ENCODE measurements around the gene NDUFS1. TPM values are rescaled to one million over a fixed set of nuclear protein-coding genes. Genes with fewer than 3 reads are reported as not detected.
"Not testable (repeated sequence)": the region's sequence is repeated elsewhere in the genome, so short reads cannot be mapped to it uniquely, and the experiment has no call there.

NDUFS1 gene
- 10 to 100 TPM in 11 of 12 donors, not detected in 1; 42.3 to 92.5 (median 75.4) TPM for polyA plus RNA-seq (ENCODE audit: insufficient read length in 12 of 12)
- long read RNA-seq, donor 1, full-length matches to known transcripts: 9 of 3,857 reads
- long read RNA-seq, donor 1, partial matches to known transcripts: 3,786 of 3,857 reads
- long read RNA-seq, donor 1, other reads (novel, unspliced or antisense): 62 of 3,857 reads
- long read RNA-seq, donor 2, full-length matches to known transcripts: 14 of 3,460 reads
- long read RNA-seq, donor 2, partial matches to known transcripts: 3,365 of 3,460 reads
- long read RNA-seq, donor 2, other reads (novel, unspliced or antisense): 81 of 3,460 reads
- long read RNA-seq, donor 3, full-length matches to known transcripts: 7 of 1,110 reads
- long read RNA-seq, donor 3, partial matches to known transcripts: 1,066 of 1,110 reads
- long read RNA-seq, donor 3, other reads (novel, unspliced or antisense): 37 of 1,110 reads
- long read RNA-seq, donor 4, full-length matches to known transcripts: 4 of 883 reads
- long read RNA-seq, donor 4, partial matches to known transcripts: 860 of 883 reads
- long read RNA-seq, donor 4, other reads (novel, unspliced or antisense): 19 of 883 reads
- long read RNA-seq, donor 5, full-length matches to known transcripts: 23 of 4,096 reads
- long read RNA-seq, donor 5, partial matches to known transcripts: 3,932 of 4,096 reads
- long read RNA-seq, donor 5, other reads (novel, unspliced or antisense): 141 of 4,096 reads
- long read RNA-seq, donor 6, full-length matches to known transcripts: 4 of 17 reads
- long read RNA-seq, donor 6, partial matches to known transcripts: 13 of 17 reads
- long read RNA-seq, donor 6, other reads (novel, unspliced or antisense): 0 of 17 reads
- long read RNA-seq, donor 7, full-length matches to known transcripts: 13 of 940 reads
- long read RNA-seq, donor 7, partial matches to known transcripts: 891 of 940 reads
- long read RNA-seq, donor 7, other reads (novel, unspliced or antisense): 36 of 940 reads
- long read RNA-seq, donor 8, full-length matches to known transcripts: 13 of 61 reads
- long read RNA-seq, donor 8, partial matches to known transcripts: 48 of 61 reads
- long read RNA-seq, donor 8, other reads (novel, unspliced or antisense): 0 of 61 reads
- long read RNA-seq, donor 9, full-length matches to known transcripts: 2 of 10 reads
- long read RNA-seq, donor 9, partial matches to known transcripts: 8 of 10 reads
- long read RNA-seq, donor 9, other reads (novel, unspliced or antisense): 0 of 10 reads
- long read RNA-seq, donor 10, full-length matches to known transcripts: 17 of 1,890 reads
- long read RNA-seq, donor 10, partial matches to known transcripts: 1,777 of 1,890 reads
- long read RNA-seq, donor 10, other reads (novel, unspliced or antisense): 96 of 1,890 reads
- long read RNA-seq, donor 11, full-length matches to known transcripts: 18 of 2,201 reads
- long read RNA-seq, donor 11, partial matches to known transcripts: 2,073 of 2,201 reads
- long read RNA-seq, donor 11, other reads (novel, unspliced or antisense): 110 of 2,201 reads

GRCh38 chr2:206159346-206160124 is at the start of gene NDUFS1, which contains the start of gene EEF1B2:
Gene NDUFS1 (minus strand): TSS chr2:206159444. CDS start chr2:206153678, 5,766 bp downstream.
Gene EEF1B2 (plus strand): TSS chr2:206159895. CDS start chr2:206159980, 85 bp downstream.
- peak; percentile 99 for DNase-seq

GRCh38 chr2:206208900-206209299 is 49.7 kb upstream of the NDUFS1 start:
- no peak for DNase-seq

- DNase-seq: not testable (repeated sequence)
Observed at GRCh38 chr2:206207316-206207715, 48.1 kb upstream of the NDUFS1 start.

GRCh38 chr2:206204710-206205109 is 45.5 kb upstream of the NDUFS1 start:
- no peak for DNase-seq

GRCh38 chr2:206203331-206203730 is 44.1 kb upstream of the NDUFS1 start:
- DNase-seq: no peak

GRCh38 chr2:206202446-206202845 is 43.2 kb upstream of the NDUFS1 start:
- DNase-seq: no peak

- DNase-seq: no peak
Observed at GRCh38 chr2:206201075-206201848, 42.0 kb upstream of the NDUFS1 start.

- DNase-seq: peak; percentile 35
Observed at GRCh38 chr2:206198677-206199076, 39.4 kb upstream of the NDUFS1 start.

GRCh38 chr2:206193671-206194357 is 34.6 kb upstream of the NDUFS1 start:
- no peak for DNase-seq

- no peak for DNase-seq
Observed at GRCh38 chr2:206192157-206192556, 32.9 kb upstream of the NDUFS1 start.

- DNase-seq: no peak
Observed at GRCh38 chr2:206190689-206191088, 31.4 kb upstream of the NDUFS1 start.

- DNase-seq: no peak
Observed at GRCh38 chr2:206190111-206190510, 30.9 kb upstream of the NDUFS1 start.

- DNase-seq: peak; percentile 57
Observed at GRCh38 chr2:206189691-206190090, 30.4 kb upstream of the NDUFS1 start.

- DNase-seq: not testable (repeated sequence)
Observed at GRCh38 chr2:206181526-206181925, 22.3 kb upstream of the NDUFS1 start.

- no peak for DNase-seq
Observed at GRCh38 chr2:206176901-206177300, 17.7 kb upstream of the NDUFS1 start.

- DNase-seq: peak; percentile 43
Observed at GRCh38 chr2:206176121-206176520, 16.9 kb upstream of the NDUFS1 start.

GRCh38 chr2:206173147-206173546 is 13.9 kb upstream of the NDUFS1 start:
- no peak for DNase-seq

- DNase-seq: not testable (repeated sequence)
Observed at GRCh38 chr2:206171624-206172397, 12.6 kb upstream of the NDUFS1 start.
